GM12872 (cell line): Measurements from ENCODE around the gene CUEDC2.

Source experiments
- CTCF ChIP-seq: IDR thresholded peaks from 3 replicates; pipeline ENCODE4 v1.5.1; 2011; ENCODE audit warnings: low read depth, mild to moderate bottlenecking, low read length, moderate library complexity; ENCODE audit not compliant: insufficient read depth

Gene CUEDC2

GRCh38 chr10:102394801-102395399 lies 37.5 kb downstream of the CUEDC2 start:
- no peak for TF ChIP-seq CTCF

- peak; percentile 84 for TF ChIP-seq CTCF
Measured at GRCh38 chr10:102394079-102394800, 38.1 kb downstream of the CUEDC2 start.

- TF ChIP-seq CTCF = no peak
Measured at GRCh38 chr10:102393411-102394078, 38.8 kb downstream of the CUEDC2 start.

GRCh38 chr10:102392306-102392705 lies 40.1 kb downstream of the CUEDC2 start:
- no peak for TF ChIP-seq CTCF

- TF ChIP-seq CTCF = no peak
Measured at GRCh38 chr10:102389894-102390293, 42.5 kb downstream of the CUEDC2 start.

- no peak for TF ChIP-seq CTCF
Measured at GRCh38 chr10:102384606-102385429, 47.6 kb downstream of the CUEDC2 start.

- peak; percentile 32; the same call in 2 of the 3 replicates for TF ChIP-seq CTCF
Measured at GRCh38 chr10:102384053-102384452, 48.3 kb downstream of the CUEDC2 start.
